GM04503 (cell line): ENCODE measurements around the gene CCKAR.
A peak's percentile ranks its signal among the peaks of the same experiment; 100 is the strongest.

Experiments
- DNase-seq: peaks from one replicate; pipeline ENCODE4 v3.0.0-alpha.2; 2012; ENCODE audit warnings: low read depth

Gene CCKAR

GRCh38 chr4:26490960-26491284, 638 bp upstream of the CCKAR start:
- no peak for DNase-seq

- DNase-seq, result no peak
These were observed 941 bp downstream of the CCKAR start for GRCh38 chr4:26489101-26489985.

GRCh38 chr4:26485684-26486083, 4.6 kb downstream of the CCKAR start:
- DNase-seq, result no peak

- no peak for DNase-seq
These were observed 5.8 kb downstream of the CCKAR start for GRCh38 chr4:26484516-26484915.

- peak; percentile 73 for DNase-seq
These were observed 6.2 kb downstream of the CCKAR start for GRCh38 chr4:26484032-26484515.

GRCh38 chr4:26482508-26483462, 7.5 kb downstream of the CCKAR start:
- DNase-seq, result no peak

GRCh38 chr4:26478330-26478729, 12.0 kb downstream of the CCKAR start:
- no peak for DNase-seq

GRCh38 chr4:26476545-26476944, 13.7 kb downstream of the CCKAR start:
- no peak for DNase-seq

- no peak for DNase-seq
These were observed 14.6 kb downstream of the CCKAR start for GRCh38 chr4:26475716-26476115.

- no peak for DNase-seq
These were observed 15.7 kb downstream of the CCKAR start for GRCh38 chr4:26474551-26474950.

- no peak for DNase-seq
These were observed 16.4 kb downstream of the CCKAR start for GRCh38 chr4:26473893-26474292.

GRCh38 chr4:26471890-26472289, 18.4 kb downstream of the CCKAR start:
- no peak for DNase-seq

- no peak for DNase-seq
These were observed 21.3 kb downstream of the CCKAR start for GRCh38 chr4:26468977-26469376.

GRCh38 chr4:26468283-26468949, 21.9 kb downstream of the CCKAR start:
- no peak for DNase-seq

GRCh38 chr4:26467724-26468123, 22.6 kb downstream of the CCKAR start:
- no peak for DNase-seq

GRCh38 chr4:26466578-26467270, 23.6 kb downstream of the CCKAR start:
- no peak for DNase-seq

- no peak for DNase-seq
These were observed 25.7 kb downstream of the CCKAR start for GRCh38 chr4:26464420-26465095.

- no peak for DNase-seq
These were observed 26.9 kb downstream of the CCKAR start for GRCh38 chr4:26463386-26463785.

GRCh38 chr4:26462874-26463273, 27.4 kb downstream of the CCKAR start:
- no peak for DNase-seq

- peak; percentile 52 for DNase-seq
These were observed 30.3 kb downstream of the CCKAR start for GRCh38 chr4:26459756-26460530.
